ENCODE measurements around the gene ABAT.

Gene ABAT

DNA sequence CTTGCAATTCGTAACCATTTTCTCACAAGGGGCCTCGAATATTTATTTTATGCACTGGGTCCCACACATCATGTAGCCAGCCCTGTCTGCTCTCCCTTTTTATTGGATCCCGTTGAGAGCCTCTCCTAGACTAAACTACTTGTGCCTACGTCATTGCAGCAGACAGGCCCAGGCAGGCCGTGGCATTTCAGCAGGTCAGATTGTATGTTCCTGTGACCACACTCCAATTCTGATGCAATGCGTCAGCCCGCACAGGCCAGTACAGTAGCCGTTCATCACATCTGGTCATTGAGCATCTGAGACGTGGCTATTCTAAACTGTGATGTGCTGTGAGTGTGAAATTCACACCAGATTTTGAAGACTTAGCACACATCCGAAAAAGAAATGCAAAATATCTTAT is 42.2 kb downstream of the ABAT start:
- Histone ChIP-seq H3K4me1 (ENCODE audit: control insufficient read depth, insufficient read depth, low read length) (no peaks in the 10 kb centered on the region), H3K36me3 (ENCODE audit: control insufficient read depth, insufficient read depth, low read length) (no peaks in the 10 kb centered on the region), H3K9ac (ENCODE audit: low read length) (no peak overlapping the region), H3K27ac (ENCODE audit: low read depth, low read length) (no peak overlapping the region), H3K27me3 (ENCODE audit: control insufficient read depth, insufficient read depth, low read length) (no peaks in the 10 kb centered on the region), H3K4me3 (ENCODE audit: low read length) (no peak overlapping the region)

DNA sequence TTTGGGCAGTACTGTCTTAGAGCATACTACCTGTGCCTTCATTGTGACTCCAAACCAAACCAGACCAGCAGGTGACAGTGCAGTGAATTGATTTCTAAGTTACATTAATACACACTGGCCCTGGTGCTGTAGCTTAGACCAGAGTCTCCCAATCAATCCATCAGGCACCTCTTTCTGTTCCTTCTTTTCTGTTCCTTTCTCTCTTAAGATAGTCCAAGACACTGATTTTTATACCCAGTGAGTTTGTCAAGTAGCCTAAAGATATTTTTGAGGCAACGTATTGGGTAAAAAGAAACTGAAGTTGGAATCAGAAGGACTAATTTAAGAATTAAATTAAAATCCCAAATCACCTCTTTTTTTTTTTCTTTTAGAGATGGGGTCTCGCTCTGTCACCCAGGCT is 43.1 kb downstream of the ABAT start:
- H3K27ac ChIP-seq (ENCODE audit: low read depth, low read length): no peak overlapping the region
- no peaks in the 10 kb centered on the region for H3K27me3 ChIP-seq (ENCODE audit: control insufficient read depth, insufficient read depth, low read length)
- H3K4me3 ChIP-seq (ENCODE audit: low read length): no peak overlapping the region
- no peaks in the 10 kb centered on the region for H3K36me3 ChIP-seq (ENCODE audit: control insufficient read depth, insufficient read depth, low read length)
- H3K4me1 ChIP-seq (ENCODE audit: control insufficient read depth, insufficient read depth, low read length): no peaks in the 10 kb centered on the region
- H3K9ac ChIP-seq (ENCODE audit: low read length): no peak overlapping the region

DNA sequence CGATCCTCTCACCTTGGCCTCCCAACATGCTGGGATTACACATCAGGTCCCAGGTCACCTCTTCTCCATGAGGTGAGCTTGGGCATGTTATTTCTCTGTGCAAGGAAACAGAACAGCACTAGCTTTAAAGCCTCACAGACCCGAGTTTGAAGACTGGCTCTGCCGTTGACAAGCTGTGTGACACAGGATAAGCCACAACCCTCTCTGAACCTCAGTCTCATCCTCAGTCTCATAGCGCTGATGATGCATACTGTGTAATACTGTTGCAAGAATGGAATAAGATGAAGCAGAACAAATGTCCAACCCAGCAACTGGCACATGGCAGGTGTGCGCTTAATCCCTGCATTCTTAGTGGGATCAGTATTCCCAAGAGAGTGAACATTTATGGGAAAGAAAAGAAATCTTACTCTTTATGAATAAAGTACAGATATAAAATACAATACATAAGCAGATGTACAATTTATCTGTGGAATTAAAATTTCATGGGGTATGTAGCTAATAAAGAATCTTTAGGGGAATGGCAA is 43.5 kb downstream of the ABAT start:
- no peaks in the 10 kb centered on the region for H3K27me3 ChIP-seq (ENCODE audit: control insufficient read depth, insufficient read depth, low read length)
- no peak overlapping the region for H3K9ac ChIP-seq (ENCODE audit: low read length)
- H3K4me3 ChIP-seq (ENCODE audit: low read length): no peak overlapping the region
- no peak overlapping the region for H3K27ac ChIP-seq (ENCODE audit: low read depth, low read length)
- no peaks in the 10 kb centered on the region for H3K4me1 ChIP-seq (ENCODE audit: control insufficient read depth, insufficient read depth, low read length)
- H3K36me3 ChIP-seq (ENCODE audit: control insufficient read depth, insufficient read depth, low read length): no peaks in the 10 kb centered on the region

DNA sequence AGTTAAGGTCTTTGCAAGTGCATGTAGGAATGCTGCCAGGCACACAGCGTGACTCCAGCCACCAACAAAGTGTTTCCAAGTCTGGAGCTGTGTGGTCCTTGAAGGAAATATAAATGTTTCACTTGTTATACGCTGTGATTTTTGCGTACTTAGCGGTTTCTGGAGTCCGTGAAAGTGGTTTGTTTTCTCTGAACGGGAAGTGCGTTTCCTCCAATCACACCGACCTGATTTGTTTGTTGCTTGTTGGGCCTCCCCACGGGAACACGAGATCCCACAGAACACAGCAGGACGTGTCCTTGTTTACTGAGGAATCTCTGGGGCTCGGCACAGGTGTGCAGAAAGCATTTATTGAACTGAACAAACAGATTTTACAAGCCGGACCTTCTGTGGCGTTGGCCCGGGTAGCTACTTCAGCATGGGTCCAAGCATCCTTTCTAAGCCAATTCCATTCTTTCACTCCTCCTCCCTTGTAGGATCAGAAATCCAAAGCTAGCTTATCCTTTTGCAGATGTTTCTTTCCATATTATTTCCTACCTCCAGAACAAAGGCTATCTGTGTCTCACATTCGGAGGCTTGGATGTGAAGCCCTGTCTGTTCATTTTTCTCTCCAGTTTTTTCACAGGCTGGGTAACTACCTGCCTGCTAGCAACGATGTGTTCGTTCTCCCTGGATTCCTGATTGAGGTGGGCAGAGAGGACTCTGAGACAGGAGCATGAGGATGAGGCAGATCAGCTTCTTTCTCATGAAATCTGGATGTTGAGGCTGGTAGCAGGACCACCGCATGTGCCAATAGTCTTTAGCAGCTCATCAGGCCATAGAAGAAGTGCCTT is 44.6 kb downstream of the ABAT start:
- Histone ChIP-seq H3K27ac (ENCODE audit: low read depth, low read length) (no peak overlapping the region), H3K27me3 (ENCODE audit: control insufficient read depth, insufficient read depth, low read length) (no peaks in the 10 kb centered on the region), H3K9ac (ENCODE audit: low read length) (no peak overlapping the region), H3K36me3 (ENCODE audit: control insufficient read depth, insufficient read depth, low read length) (no peaks in the 10 kb centered on the region), H3K4me1 (ENCODE audit: control insufficient read depth, insufficient read depth, low read length) (no peaks in the 10 kb centered on the region), H3K4me3 (ENCODE audit: low read length) (no peak overlapping the region)

DNA sequence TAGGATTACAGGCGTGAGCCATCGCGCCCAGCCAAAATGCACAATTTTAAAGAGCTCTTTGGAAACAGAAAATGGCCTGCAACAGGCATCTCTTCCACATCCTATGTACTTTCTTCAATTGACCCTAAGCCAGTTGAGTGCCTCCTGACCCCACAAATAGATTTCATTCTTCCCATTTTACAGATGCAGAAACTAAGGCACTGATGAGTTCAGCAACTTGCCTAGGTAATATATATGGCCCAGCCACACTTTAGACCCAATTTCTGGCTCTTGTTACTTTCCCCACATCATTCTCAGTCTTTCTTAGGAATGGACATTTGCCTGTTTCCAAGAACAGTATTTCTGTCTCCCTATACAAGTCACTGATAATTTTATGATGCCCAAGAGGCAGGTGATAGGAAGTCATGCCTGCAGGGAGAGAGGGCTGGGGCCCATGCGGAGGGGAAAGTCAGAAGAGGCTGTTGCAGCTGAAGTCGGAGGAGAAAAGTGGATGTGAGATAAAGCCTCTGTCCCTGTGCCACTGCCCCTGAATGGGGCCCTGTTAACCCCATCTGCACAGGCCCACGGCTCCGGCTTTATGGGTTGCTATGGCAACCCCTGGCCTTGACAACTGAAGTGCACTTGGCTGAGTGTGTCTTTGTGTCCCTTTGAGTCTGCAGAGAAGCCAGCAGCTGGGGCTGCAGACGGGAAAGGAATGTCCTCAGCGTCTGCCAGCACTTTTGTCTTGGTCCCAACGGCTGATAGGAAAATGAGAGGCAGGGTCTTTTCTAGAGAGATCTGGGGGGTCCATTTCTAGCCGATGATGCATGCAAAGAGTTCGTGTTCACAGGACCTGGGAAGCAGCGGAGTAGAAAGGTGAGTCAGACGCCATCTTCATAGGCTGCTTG is 45.9 kb downstream of the ABAT start:
- H3K27me3 ChIP-seq (ENCODE audit: control insufficient read depth, insufficient read depth, low read length): no peaks in the 10 kb centered on the region
- H3K27ac ChIP-seq (ENCODE audit: low read depth, low read length): no peak overlapping the region
- H3K4me1 ChIP-seq (ENCODE audit: control insufficient read depth, insufficient read depth, low read length): no peaks in the 10 kb centered on the region
- H3K36me3 ChIP-seq (ENCODE audit: control insufficient read depth, insufficient read depth, low read length): no peaks in the 10 kb centered on the region
- H3K9ac ChIP-seq (ENCODE audit: low read length): no peak overlapping the region
- no peak overlapping the region for H3K4me3 ChIP-seq (ENCODE audit: low read length)

DNA sequence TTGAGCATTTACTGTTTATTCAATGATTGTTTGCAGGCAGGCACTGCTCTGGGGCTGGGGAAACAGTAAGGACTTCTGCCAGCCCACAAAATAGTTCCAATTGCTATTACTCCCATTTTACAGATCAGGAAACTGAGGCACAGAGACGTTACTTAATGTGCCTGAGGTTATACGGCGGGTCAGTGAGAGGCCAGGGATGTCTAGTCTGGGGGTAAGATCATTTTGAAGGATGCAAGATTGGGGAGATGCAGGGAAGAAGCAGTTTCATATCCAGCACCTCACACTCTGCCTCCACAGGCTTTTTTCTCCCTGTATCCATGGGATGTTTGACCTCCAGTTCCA is 46.5 kb downstream of the ABAT start:
- Histone ChIP-seq H3K27ac (ENCODE audit: low read depth, low read length) (no peak overlapping the region), H3K27me3 (ENCODE audit: control insufficient read depth, insufficient read depth, low read length) (no peaks in the 10 kb centered on the region), H3K9ac (ENCODE audit: low read length) (no peak overlapping the region), H3K4me3 (ENCODE audit: low read length) (no peak overlapping the region), H3K36me3 (ENCODE audit: control insufficient read depth, insufficient read depth, low read length) (no peaks in the 10 kb centered on the region), H3K4me1 (ENCODE audit: control insufficient read depth, insufficient read depth, low read length) (no peaks in the 10 kb centered on the region)

DNA sequence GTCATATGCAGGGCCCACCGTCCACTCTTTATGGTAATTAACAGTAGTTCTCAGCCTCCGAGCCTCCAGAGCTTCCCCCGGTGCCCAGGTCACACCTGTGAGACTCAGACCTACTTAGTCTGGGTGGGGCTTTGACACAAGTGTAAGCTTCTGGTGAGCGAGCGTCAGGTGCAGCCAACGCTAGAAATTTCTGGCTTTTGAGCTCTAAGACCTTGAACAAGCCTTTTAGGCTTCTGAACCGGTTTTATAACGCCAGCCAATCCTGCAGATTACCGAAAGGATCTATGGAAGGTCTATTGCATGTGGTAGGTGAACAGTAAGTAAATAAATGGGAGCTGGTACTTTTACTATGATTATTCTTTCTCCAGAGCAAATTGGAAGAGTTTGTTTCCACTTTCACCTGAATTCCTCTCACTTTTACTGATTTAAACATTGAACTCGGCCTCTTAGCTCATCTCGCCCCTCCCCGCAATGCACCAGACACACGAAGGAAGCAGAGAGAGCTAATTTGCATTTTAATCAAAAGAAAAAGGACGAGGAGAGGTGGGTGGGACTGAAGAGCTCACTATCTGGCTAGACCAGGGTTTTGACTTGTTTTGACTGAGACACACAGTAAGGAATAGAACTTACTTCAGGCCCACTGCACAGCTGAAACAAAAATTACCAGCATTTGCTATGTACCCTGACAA is 47.1 kb downstream of the ABAT start:
- Histone ChIP-seq H3K27me3 (ENCODE audit: control insufficient read depth, insufficient read depth, low read length) (no peaks in the 10 kb centered on the region), H3K9ac (ENCODE audit: low read length) (no peak overlapping the region), H3K27ac (ENCODE audit: low read depth, low read length) (no peak overlapping the region), H3K4me3 (ENCODE audit: low read length) (no peak overlapping the region), H3K36me3 (ENCODE audit: control insufficient read depth, insufficient read depth, low read length) (no peaks in the 10 kb centered on the region), H3K4me1 (ENCODE audit: control insufficient read depth, insufficient read depth, low read length) (no peaks in the 10 kb centered on the region)

DNA sequence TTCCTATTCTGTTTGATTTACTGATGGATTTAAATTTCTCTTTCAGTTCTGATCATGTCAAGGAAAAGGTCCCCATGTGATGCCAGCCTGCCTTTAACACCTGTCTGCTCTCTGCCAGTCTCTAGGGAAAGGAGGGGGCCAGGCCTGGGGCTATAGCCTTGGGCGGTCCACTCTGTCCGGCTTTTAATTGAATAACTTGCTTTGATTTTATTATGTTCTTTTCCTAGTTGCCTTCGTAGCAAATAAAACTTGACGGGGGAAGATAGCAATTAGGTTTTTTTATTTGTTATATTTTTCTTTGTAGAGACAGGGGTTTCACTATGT is 47.6 kb downstream of the ABAT start:
- no peak overlapping the region for H3K4me3 ChIP-seq (ENCODE audit: low read length)
- no peaks in the 10 kb centered on the region for H3K27me3 ChIP-seq (ENCODE audit: control insufficient read depth, insufficient read depth, low read length)
- no peaks in the 10 kb centered on the region for H3K36me3 ChIP-seq (ENCODE audit: control insufficient read depth, insufficient read depth, low read length)
- H3K27ac ChIP-seq (ENCODE audit: low read depth, low read length): no peak overlapping the region
- H3K4me1 ChIP-seq (ENCODE audit: control insufficient read depth, insufficient read depth, low read length): no peaks in the 10 kb centered on the region
- no peak overlapping the region for H3K9ac ChIP-seq (ENCODE audit: low read length)

DNA sequence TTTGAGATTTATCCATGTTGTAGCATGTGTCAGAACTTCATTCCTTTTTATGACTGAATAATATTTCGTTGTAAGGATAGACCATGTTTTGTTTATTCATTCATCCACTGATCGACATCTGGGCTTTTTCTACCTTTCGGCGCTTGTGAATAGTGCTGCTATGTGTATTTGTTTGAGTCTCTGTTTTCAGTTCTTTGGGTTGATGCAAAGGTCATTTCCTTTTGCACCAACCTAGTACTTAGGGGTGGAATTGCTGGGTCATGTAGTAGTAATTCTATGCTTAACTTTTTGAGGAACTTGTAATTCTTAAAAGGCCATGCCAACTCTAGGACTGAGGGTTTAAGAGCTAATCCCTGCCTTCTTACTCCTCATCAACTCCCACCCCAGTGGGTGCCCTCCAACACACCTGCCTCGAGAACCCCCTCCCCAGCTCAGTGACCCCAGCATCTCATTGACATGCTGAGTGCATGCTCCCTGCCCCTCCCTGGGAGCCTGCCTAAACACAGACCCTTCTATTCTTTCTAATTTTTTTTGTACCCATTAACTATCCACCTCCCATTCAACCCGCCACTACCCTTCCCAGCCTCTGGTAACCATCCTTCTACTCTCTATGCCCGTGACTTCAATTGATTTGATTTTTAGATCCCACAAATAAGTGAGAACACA is 51.2 kb downstream of the ABAT start:
- no peaks in the 10 kb centered on the region for H3K4me1 ChIP-seq (ENCODE audit: control insufficient read depth, insufficient read depth, low read length)
- H3K27ac ChIP-seq (ENCODE audit: low read depth, low read length): no peak overlapping the region
- H3K36me3 ChIP-seq (ENCODE audit: control insufficient read depth, insufficient read depth, low read length): no peaks in the 10 kb centered on the region
- no peaks in the 10 kb centered on the region for H3K27me3 ChIP-seq (ENCODE audit: control insufficient read depth, insufficient read depth, low read length)
- H3K9ac ChIP-seq (ENCODE audit: low read length): no peak overlapping the region
- no peak overlapping the region for H3K4me3 ChIP-seq (ENCODE audit: low read length)

DNA sequence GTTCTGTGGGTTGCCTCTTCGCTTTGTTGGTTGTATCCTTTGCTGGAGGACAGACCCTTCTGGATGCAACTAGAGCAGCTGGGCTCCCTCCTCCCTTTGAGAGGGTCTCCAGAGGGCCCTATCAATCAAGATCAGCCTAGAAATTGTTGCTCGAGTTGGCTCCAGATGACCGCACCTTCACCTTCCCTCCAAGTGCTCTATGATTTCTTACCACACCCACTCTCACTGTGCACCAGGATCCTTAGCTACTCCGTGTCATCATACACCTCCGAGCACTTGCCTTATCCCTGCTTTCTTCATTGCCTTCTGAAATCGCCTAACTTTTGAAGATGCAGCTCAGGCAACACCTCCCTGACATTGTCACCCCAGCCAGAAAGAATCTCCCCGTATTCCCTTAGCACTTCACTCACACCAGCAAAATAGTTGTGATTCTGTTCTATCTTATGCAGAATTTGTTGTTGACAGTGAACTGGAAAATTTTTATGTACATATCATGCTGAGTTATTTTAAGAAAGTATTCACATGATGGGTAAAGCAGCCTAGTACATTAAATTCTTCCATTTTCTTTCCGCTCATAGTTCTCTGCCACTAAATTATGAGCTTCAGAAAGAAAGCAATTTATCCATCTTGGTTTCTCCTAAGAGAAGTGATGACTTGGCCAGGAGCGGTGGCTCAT is 52.9 kb downstream of the ABAT start:
- H3K27me3 ChIP-seq (ENCODE audit: control insufficient read depth, insufficient read depth, low read length): no peaks in the 10 kb centered on the region
- no peaks in the 10 kb centered on the region for H3K4me1 ChIP-seq (ENCODE audit: control insufficient read depth, insufficient read depth, low read length)
- no peak overlapping the region for H3K27ac ChIP-seq (ENCODE audit: low read depth, low read length)
- no peak overlapping the region for H3K9ac ChIP-seq (ENCODE audit: low read length)
- no peaks in the 10 kb centered on the region for H3K36me3 ChIP-seq (ENCODE audit: control insufficient read depth, insufficient read depth, low read length)
- no peak overlapping the region for H3K4me3 ChIP-seq (ENCODE audit: low read length)

DNA sequence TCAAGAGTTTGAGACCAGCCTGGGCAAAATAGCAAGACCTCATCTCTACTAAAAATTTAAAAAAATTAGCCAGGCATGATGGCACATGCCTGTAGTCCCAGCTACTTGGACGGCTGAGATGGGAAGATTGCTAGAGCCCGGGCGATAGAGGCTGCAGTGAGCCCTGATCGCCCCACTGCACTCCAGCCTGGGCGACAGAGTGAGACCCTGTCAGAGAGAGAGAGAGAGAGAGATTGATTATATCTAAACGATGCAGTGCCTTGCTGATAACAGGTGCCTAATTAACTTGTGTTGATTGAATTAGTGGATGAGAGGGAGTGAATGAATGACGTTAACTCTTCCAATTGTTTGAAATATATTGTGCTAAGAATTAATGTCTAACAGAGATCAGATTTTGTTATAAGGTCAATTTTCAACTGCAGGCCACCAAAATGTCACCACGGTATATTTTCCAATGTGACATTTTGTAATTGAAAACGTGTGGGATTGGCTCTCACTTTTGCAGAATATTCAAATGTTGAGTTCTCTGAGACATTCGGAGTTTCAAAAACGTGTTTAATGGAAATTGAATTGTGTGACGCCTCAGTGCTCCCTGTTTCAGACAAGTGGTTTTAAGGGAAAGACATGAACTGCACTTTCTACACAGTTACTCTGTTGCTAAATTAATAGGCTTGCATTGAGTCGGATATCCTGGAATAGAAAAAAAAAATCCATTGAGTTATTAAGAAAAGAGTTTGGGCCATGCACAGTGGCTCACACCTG is 53.6 kb downstream of the ABAT start:
- Histone ChIP-seq H3K4me1 (ENCODE audit: control insufficient read depth, insufficient read depth, low read length) (no peaks in the 10 kb centered on the region), H3K27ac (ENCODE audit: low read depth, low read length) (no peak overlapping the region), H3K4me3 (ENCODE audit: low read length) (no peak overlapping the region), H3K36me3 (ENCODE audit: control insufficient read depth, insufficient read depth, low read length) (no peaks in the 10 kb centered on the region), H3K9ac (ENCODE audit: low read length) (no peak overlapping the region), H3K27me3 (ENCODE audit: control insufficient read depth, insufficient read depth, low read length) (no peaks in the 10 kb centered on the region)

Measured in rectal smooth muscle tissue (tissue), 1 donor.